ENCODE data around the gene PTK6. TPM values are rescaled to one million over a fixed set of nuclear protein-coding genes. Genes with fewer than 3 reads are reported as not detected.

The PTK6 gene
- total and polyA plus RNA-seq, 2 experiments from 2014 or later: 0.27 to 1.1 TPM

DNA sequence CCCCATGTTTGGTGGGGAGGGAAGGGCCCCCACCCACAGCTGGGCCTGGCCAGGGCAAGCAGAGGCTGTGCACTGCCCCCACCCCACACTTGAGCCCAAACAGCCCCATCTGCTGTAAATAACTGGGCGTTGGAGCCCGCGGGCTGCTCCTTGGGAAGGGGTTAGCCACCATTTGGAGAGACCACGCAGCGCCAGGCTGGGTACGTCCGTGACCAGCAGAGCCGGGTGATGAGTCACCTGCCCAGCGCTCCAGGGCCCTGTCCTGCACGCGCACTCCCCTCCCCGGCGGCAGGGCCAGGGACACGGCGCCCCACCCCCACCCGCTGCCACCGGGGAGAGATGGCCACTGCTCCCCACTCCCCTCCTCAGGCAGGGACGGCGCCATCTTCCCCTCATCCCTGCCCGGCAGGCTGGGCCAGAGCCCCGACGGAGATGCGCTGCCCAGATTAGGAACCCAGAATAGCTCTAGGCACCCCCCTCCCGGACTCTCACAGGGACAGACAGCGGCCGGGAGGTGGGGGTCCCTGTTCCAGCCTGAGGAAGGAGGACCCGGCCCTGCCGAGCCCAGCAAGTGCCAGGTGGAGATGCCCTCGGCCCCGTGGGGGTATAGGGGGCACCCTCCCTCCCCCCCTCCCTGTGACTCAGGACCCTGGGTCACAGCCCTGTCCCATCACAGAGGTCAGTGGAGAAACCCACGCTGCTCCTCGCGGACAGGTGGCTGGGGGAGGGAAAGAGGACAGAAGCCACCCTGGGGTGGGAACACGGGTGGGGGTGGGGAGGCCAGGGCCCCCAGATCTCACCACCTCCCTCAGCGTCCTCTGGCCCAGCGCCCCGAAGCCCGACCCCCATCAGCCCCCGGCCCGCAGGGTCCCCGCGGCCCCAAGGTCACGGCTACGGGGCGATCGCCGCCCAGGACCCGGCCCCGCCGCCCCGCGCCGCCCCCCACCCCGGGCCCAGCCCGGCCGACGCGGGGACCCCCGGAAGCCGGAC is 38.9 kb downstream of the PTK6 start:
- peak; percentile 81 for DNase-seq (ENCODE audit: low spot score)
- Histone ChIP-seq H3K27ac (no peak overlapping the region), H3K9me3 (ENCODE audit: low read depth) (no peaks in the 10 kb centered on the region), H2AFZ (no peak overlapping the region), H3K36me3 (replicated peaks; ENCODE audit: insufficient read depth, low read depth) (no peaks in the 10 kb centered on the region), H3K4me2 (peak overlapping the region; percentile 90), H3K4me1 (ENCODE audit: insufficient read depth) (peaks cover 8% of the 10 kb centered on the region), H3K27me3 (peaks cover 24% of the 10 kb centered on the region), H3K79me2 (no peaks in the 10 kb centered on the region), H3K4me3 (no peak overlapping the region), H4K20me1 (ENCODE audit: insufficient read depth, poor library complexity, severe bottlenecking) (no peaks in the 10 kb centered on the region), H3K9me2 (replicated peaks; ENCODE audit: insufficient read depth) (no peaks in the 10 kb centered on the region)
- 4% methylated on average over 9 of the region's 60 CpGs for WGBS (ENCODE audit: low lambda C conversion rate, missing lambda C conversion rate)
- TF ChIP-seq, protein P1, sequence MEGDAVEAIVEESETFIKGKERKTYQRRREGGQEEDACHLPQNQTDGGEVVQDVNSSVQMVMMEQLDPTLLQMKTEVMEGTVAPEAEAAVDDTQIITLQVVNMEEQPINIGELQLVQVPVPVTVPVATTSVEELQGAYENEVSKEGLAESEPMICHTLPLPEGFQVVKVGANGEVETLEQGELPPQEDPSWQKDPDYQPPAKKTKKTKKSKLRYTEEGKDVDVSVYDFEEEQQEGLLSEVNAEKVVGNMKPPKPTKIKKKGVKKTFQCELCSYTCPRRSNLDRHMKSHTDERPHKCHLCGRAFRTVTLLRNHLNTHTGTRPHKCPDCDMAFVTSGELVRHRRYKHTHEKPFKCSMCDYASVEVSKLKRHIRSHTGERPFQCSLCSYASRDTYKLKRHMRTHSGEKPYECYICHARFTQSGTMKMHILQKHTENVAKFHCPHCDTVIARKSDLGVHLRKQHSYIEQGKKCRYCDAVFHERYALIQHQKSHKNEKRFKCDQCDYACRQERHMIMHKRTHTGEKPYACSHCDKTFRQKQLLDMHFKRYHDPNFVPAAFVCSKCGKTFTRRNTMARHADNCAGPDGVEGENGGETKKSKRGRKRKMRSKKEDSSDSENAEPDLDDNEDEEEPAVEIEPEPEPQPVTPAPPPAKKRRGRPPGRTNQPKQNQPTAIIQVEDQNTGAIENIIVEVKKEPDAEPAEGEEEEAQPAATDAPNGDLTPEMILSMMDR (IDR thresholded peaks at IDR 0.05; ENCODE audit: poor library complexity): no peak
- no peak for TF ChIP-seq EZH2phosphoT487 (IDR thresholded peaks at IDR 0.05; ENCODE audit: low read depth, severe bottlenecking, unreplicated experiment)
- no peak for TF ChIP-seq EZH2 (IDR thresholded peaks at IDR 0.05; ENCODE audit: borderline replicate concordance)

DNA sequence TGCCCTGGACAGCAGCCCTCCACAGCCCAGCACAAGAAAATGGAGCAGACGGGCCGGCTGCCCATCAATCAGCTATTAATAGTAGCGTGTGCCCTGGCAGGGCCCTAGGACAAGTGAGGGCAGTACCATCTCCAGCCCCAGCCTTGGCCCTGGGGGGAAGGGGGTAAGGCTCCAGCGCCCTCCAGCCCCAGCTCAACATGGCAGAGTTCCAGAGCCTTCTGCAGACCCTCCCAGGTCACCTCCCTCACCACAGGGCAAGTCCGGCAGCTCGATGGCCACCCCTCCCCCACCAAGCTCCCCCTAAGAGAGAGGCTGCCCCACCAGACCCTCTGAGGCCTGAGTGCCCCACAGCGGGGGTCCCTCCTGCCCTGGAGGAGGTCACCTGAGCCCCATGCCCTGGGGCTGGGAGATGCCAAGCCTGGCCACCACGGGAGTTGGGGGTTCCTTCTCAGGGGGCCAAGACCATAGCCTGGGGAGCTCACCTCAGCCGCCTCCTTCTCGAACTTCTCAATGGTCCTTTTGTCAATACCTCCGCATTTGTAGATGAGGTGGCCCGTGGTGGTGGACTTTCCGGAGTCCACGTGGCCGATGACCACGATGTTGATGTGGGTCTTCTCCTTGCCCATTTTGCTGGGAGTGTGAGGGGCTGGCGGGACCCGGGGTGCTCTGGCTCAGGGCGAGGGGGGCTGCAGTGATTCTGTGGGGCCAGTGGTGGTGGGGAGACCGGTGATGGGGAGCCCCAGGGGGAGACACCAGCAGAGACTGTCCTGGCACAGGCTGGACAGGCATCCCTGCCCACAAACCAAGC is 39.8 kb downstream of the PTK6 start:
- no peaks in the 10 kb centered on the region for H3K36me3 ChIP-seq (replicated peaks; ENCODE audit: insufficient read depth, low read depth)
- no peaks in the 10 kb centered on the region for H3K9me3 ChIP-seq (ENCODE audit: low read depth)
- no peaks in the 10 kb centered on the region for H4K20me1 ChIP-seq (ENCODE audit: insufficient read depth, poor library complexity, severe bottlenecking)
- peaks cover 8% of the 10 kb centered on the region for H3K4me1 ChIP-seq (ENCODE audit: insufficient read depth)
- DNase-seq (ENCODE audit: low spot score): no peak
- peak overlapping the region; percentile 90 for H3K4me2 ChIP-seq
- no peak overlapping the region for H3K27ac ChIP-seq
- H3K9me2 ChIP-seq (replicated peaks; ENCODE audit: insufficient read depth): no peaks in the 10 kb centered on the region
- peaks cover 24% of the 10 kb centered on the region for H3K27me3 ChIP-seq
- H2AFZ ChIP-seq: no peak overlapping the region
- H3K79me2 ChIP-seq: no peaks in the 10 kb centered on the region
- TF ChIP-seq, protein P1 (IDR thresholded peaks at IDR 0.05; ENCODE audit: poor library complexity): no peak
- TF ChIP-seq EZH2phosphoT487 (IDR thresholded peaks at IDR 0.05; ENCODE audit: low read depth, severe bottlenecking, unreplicated experiment) (no peak), EZH2 (IDR thresholded peaks at IDR 0.05; ENCODE audit: borderline replicate concordance) (no peak)
- no peak overlapping the region for H3K4me3 ChIP-seq
- 81% methylated on average over 18 of the region's 20 CpGs for WGBS (ENCODE audit: low lambda C conversion rate, missing lambda C conversion rate)

DNA sequence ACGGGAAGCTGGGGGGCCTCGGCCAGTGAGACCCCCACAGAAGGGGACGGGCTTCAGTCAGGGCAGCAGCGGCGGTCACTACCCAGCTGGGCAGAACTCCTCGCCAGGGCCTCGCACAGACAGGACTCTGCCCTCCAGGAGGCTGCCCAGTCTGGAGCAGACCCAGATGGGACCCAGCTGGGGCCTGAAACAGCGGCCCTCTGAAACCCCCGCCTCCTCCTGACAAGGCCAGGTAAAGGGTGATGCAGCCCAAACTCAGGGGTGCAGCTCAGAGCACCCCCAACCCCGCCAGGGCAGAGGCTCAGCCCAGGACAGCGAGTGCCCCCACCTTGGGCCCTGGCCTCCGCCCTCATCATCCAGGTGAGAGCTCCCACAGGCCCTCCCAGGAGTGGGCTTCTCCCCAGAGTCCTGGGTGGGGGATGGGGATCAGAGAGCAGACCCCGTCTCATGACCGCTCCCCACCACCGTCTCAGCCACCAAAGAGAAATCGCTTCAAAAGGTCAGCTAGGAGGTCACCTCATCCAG is 40.5 kb downstream of the PTK6 start:
- DNase-seq (ENCODE audit: low spot score): no peak
- Histone ChIP-seq H3K9me3 (ENCODE audit: low read depth) (no peaks in the 10 kb centered on the region), H3K36me3 (replicated peaks; ENCODE audit: insufficient read depth, low read depth) (no peaks in the 10 kb centered on the region), H3K27me3 (peaks cover 24% of the 10 kb centered on the region), H3K9me2 (replicated peaks; ENCODE audit: insufficient read depth) (no peaks in the 10 kb centered on the region), H3K4me3 (no peak overlapping the region), H2AFZ (no peak overlapping the region), H3K4me1 (ENCODE audit: insufficient read depth) (peaks cover 8% of the 10 kb centered on the region), H4K20me1 (ENCODE audit: insufficient read depth, poor library complexity, severe bottlenecking) (no peaks in the 10 kb centered on the region), H3K4me2 (peak overlapping the region; percentile 77), H3K27ac (no peak overlapping the region), H3K79me2 (no peaks in the 10 kb centered on the region)
- TF ChIP-seq EZH2 (IDR thresholded peaks at IDR 0.05; ENCODE audit: borderline replicate concordance) (no peak), EZH2phosphoT487 (IDR thresholded peaks at IDR 0.05; ENCODE audit: low read depth, severe bottlenecking, unreplicated experiment) (no peak)
- TF ChIP-seq, protein P1 (IDR thresholded peaks at IDR 0.05; ENCODE audit: poor library complexity): no peak
- WGBS (ENCODE audit: low lambda C conversion rate, missing lambda C conversion rate): 76% methylated on average over 16 of the region's 16 CpGs

Measured in hepatocyte (in vitro differentiated cells).